Superior temporal gyrus (tissue), 1 donor: ENCODE measurements around the gene TFAP2A.

Source experiments
- DNase-seq: peaks from one replicate; pipeline ENCODE4 v3.0.0-alpha.2; 2016; ENCODE audit errors: extremely low spot score

Gene TFAP2A

GRCh38 chr6:10399451-10399850 is 15.4 kb downstream of the TFAP2A start:
- no peak for DNase-seq

GRCh38 chr6:10398446-10399218 is 16.2 kb downstream of the TFAP2A start:
- no peak for DNase-seq

DNA sequence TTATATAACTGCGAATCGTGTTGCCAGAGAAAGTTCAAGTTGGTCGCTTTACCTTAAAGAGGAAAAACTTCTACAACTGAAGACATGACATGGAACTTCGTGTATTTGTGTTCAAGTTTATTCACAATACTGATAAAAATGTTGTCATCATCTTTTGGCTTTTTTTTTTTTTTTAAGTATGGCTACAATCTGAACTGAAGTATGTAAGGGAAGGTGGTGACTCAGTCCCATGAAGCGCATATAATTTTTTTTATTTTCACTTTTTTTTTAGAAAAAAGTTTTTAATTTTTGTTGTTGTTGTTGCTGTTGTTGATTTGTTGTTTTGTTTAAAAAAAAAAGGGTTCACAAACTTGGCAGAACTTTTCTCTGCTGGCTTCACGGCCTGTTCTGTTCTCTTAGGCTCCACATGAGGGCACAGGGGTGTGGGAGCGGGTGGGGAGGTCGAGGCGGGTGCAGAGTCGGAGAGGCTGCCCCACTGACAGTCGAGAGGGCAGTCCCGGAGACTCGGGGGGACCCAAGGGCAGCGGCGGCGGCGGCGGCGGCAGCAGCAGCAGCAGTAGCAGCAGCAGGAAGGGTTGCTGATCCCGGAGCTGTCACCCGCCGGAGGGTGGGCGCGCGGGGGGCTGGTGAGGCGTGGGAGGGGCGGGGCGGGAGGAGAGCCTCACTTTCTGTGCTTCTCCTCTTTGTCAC is 17.0 kb downstream of the TFAP2A start:
- DNase-seq: no peak

GRCh38 chr6:10396785-10397184 is 18.1 kb downstream of the TFAP2A start:
- no peak for DNase-seq

- DNase-seq: no peak
Observed at GRCh38 chr6:10395704-10396546, 18.9 kb downstream of the TFAP2A start.

GRCh38 chr6:10395171-10395703 is 19.6 kb downstream of the TFAP2A start:
- DNase-seq: no peak

GRCh38 chr6:10393544-10394225 is 21.2 kb downstream of the TFAP2A start:
- DNase-seq: no peak

DNA sequence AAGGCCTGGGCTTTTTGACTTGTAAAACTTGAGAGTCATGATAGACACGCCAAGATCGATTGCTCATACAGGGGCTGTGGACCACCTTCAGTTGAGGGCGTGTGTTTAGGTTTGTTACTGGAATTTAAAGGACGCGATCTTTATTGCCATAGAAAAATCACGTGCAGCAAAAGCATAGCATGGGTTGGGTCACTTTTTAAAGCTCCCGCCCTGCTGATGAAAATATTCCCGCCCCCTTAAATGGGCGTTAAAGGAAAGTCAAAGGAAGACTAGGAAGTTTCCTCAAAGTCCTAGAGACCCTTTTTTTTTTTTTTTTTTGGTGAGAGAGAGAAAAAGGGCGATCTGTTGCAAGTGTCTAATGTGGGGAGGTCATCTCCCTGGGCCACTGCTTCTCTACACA is 23.1 kb downstream of the TFAP2A start:
- DNase-seq: no peak

DNA sequence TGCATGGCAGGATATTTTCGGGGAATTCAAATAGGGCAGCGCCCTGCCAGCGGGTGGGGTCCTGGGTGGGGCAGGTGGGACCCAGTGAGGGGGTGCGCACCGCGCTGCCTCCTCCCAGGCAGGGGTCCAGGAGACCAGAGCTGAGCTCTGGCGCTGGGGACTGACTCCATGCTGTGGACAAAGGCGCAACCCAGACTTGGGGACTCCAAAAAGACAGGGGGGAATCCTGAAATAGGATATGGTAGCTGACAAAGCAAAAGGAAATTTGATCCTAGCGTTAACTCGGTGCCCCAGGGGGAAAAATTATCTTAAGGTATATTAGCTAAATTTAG is 23.6 kb downstream of the TFAP2A start:
- no peak for DNase-seq

DNA sequence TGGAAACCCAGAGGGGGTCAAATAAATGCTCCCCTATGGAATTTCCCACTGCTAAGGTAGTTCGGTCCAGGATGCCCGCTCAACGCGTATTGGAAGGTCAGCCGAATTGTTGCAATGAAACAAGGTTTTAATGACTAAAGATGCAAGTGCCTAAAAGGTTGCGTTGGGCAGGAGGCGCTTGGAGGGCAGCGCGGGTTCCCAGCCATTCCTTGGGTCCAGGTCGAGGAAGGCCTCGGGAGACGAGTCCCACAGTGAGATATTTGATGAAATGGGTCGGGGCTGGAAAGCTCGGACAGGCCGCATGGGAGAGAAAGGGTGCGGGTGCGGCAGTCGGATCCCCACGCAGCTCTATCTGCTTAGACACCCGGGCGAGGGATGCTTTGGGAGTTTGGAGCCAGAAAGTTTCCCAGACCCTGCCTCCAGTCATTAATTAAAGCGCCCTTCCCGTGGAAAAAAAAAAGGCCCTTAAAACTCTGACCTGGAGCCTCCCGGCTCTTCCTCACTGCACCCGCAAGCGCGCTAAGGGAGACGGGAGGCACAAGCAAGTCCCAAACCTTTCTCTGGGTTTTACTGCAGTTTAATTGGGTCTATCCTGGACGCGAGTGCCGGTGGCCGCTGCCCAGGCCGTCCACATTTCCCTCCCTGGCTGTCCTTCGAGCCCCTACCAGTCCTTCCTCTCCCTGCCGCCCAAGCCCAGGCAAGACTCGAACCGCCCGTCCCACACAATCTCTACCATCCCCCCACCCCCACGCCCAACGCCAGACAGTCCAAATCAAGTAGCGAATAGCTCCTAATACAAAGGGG is 24.2 kb downstream of the TFAP2A start:
- DNase-seq: no peak

DNA sequence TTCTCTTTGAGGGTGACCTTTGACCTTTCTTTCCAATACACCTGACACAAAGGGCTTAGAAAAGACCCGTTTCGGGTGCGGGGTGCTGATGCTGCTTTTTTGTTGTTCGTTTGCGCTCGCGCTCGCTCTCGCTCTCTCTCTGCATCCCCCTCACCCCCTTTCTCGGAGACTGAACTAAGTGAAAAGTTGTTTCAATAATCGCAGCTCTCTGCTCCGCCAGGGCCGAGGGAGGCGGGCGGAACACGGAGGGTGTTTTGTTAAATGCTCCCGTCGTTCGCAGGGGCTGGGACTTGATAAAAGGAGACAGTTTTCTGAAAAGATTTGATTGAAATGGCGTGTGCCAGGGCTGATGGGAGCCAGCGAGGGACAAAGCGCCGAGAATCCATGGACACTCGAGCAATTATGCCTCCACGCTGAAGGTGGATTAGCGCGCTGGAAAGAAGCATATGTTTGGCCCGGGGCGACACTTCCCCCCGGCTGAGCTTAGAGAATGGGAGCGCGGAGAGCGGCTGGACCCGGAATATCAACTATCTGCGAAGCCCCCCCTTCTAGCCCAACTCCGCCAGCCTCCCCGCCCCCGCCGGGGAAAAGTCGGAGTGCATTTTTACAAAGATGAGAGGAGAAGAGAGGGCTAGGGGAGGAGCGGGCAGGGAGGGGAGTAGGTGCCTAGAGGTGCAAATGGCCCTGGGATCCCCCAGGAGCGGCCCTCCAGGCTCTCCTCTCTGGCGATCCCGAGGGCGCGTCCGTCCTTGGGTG is 25.0 kb downstream of the TFAP2A start:
- no peak for DNase-seq

- DNase-seq: no peak
Observed at GRCh38 chr6:10386756-10387654, 27.9 kb downstream of the TFAP2A start.

DNA sequence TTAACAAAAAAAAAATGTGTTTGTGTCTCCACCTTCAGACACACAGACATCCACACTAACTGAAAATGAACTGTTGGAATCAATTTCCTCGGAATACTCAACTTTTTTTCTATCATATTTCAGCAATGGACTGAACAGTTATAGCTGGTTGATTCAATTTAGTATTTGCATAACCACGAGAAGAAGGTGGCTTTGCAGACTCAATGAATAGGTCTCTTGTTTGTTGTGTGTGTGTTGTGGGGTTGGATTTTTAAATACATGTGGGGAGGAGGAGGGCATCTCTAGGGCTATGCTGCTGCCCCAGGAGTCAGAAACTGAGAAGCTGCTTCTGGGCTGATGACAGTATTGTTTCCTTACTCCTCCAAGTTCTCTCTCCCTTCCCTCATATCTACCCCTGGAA is 28.7 kb downstream of the TFAP2A start:
- no peak for DNase-seq

GRCh38 chr6:10385524-10386132 is 29.2 kb downstream of the TFAP2A start:
- no peak for DNase-seq

GRCh38 chr6:10384610-10385523 is 30.0 kb downstream of the TFAP2A start:
- no peak for DNase-seq

- DNase-seq: no peak
Observed at GRCh38 chr6:10384091-10384609, 30.7 kb downstream of the TFAP2A start.

- no peak for DNase-seq
Observed at GRCh38 chr6:10383331-10384090, 31.4 kb downstream of the TFAP2A start.
